Fibroblast of villous mesenchyme (primary cell): ENCODE data around the gene NUDT9. TPM values are rescaled to one million over a fixed set of nuclear protein-coding genes. Genes with fewer than 3 reads are reported as not detected.
"Not testable (repeated sequence)": the region's sequence is repeated elsewhere in the genome, so short reads cannot be mapped to it uniquely, and the experiment has no call there.

Experiments used
- DNase-seq: peaks from one replicate; pipeline ENCODE4 v3.0.0-alpha.2; 2010; ENCODE audit warnings: low read depth
- H3K4me3 ChIP-seq: 2 replicates; pipeline ENCODE4 v1.5.1; 2011; ENCODE audit warnings: low read depth, mild to moderate bottlenecking, low read length
- total RNA-seq: library from RNA; depleted of rRNA; stranded (reverse); fragments of >200 nt; gene quantifications from 2 replicates; pipeline ENCODE4 v1.2.3, GENCODE V29; 2012
- TF ChIP-seq, protein P1 (sequence below): IDR thresholded peaks from 2 replicates; pipeline ENCODE4 v1.5.1; 2012; ENCODE audit warnings: low read depth, mild to moderate bottlenecking, low read length; ENCODE audit not compliant: insufficient read depth

Gene NUDT9
- total RNA-seq, 1 donor, result 13.8 TPM

GRCh38 chr4:87399148-87399547, 23.2 kb upstream of the NUDT9 start:
- TF ChIP-seq, protein P1, sequence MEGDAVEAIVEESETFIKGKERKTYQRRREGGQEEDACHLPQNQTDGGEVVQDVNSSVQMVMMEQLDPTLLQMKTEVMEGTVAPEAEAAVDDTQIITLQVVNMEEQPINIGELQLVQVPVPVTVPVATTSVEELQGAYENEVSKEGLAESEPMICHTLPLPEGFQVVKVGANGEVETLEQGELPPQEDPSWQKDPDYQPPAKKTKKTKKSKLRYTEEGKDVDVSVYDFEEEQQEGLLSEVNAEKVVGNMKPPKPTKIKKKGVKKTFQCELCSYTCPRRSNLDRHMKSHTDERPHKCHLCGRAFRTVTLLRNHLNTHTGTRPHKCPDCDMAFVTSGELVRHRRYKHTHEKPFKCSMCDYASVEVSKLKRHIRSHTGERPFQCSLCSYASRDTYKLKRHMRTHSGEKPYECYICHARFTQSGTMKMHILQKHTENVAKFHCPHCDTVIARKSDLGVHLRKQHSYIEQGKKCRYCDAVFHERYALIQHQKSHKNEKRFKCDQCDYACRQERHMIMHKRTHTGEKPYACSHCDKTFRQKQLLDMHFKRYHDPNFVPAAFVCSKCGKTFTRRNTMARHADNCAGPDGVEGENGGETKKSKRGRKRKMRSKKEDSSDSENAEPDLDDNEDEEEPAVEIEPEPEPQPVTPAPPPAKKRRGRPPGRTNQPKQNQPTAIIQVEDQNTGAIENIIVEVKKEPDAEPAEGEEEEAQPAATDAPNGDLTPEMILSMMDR, result no peak
- no peak for DNase-seq
- no peak overlapping the region for H3K4me3 ChIP-seq

GRCh38 chr4:87399954-87400353, 22.4 kb upstream of the NUDT9 start:
- no peak overlapping the region for H3K4me3 ChIP-seq
- TF ChIP-seq, protein P1, result no peak
- DNase-seq, result no peak

DNA sequence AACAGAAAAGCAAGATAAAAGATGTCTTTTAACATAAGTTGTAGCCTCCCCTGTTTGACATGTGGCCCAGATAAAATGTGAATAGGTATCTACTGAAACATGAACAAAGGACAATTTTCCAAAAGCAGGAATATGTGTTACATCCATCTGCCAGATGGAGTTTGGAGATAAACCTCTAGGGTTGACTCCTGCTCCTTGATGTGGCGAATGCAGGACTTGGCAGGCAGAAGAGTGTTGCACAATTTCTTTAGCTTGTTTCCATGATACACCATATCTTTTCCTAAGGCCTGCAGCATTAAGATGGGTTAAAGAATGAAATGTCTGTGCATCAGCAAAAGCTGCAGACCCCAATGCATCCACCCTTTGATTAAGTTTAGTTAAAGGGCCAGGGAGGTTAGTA, 18.6 kb upstream of the NUDT9 start:
- not testable (repeated sequence) for H3K4me3 ChIP-seq
- peak; percentile 73 for DNase-seq

DNA sequence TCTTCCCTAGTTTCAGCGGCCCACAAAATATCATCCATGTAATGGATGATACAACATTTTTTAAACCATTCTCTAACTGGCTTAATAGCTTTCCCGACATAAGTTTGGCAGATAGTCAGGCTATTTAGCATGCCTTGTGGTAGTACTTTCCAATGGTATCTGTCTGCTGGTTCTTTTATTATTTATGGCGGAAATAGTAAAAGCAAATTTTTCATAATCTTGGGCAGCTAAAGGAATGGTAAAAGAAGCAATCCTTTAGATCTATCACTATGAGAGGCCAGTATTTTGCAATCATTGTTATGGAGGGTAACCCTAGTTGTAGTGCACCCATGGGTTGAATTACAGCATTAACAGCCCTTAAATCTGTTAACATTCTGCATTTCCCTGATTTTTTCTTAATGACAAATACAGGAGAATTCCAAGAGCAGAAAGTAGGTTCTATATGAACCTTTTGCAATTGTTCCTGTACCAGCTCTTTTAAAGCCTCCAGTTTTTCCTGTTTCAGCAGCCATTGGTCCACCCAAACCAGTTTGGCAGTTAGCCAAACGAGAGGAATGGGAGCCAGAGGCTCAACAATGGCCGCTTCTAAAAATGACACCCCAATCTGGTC, 17.1 kb upstream of the NUDT9 start:
- TF ChIP-seq, protein P1, result no peak
- peak; percentile 32 for DNase-seq
- no peak overlapping the region for H3K4me3 ChIP-seq

- TF ChIP-seq, protein P1, result no peak
These were observed 15.9 kb upstream of the NUDT9 start for GRCh38 chr4:87406462-87406861.

DNA sequence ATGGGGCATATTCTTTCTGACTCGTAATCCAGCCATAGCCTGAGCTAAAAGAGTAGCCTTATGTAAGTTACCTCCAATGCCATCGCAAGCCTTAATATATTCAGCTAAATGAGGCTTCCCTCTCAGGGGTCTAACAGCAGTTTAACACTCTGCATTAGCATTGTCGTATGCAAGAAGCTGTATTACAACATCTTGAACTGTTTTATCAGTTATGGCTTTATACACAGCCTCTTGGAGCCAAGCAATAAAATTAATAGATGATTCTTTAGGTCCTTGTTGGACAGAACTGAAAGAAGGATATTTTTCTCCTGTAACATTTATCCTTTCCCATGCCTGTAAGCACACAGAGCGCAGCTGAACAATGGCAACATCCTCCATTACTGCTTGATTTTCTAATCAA, 15.5 kb upstream of the NUDT9 start:
- not testable (repeated sequence) for H3K4me3 ChIP-seq
- peak; percentile 18 for DNase-seq

More at GRCh38 chr4:87406462-87406861, 15.9 kb upstream of the NUDT9 start:
- no peak for DNase-seq
- no peak overlapping the region for H3K4me3 ChIP-seq

DNA sequence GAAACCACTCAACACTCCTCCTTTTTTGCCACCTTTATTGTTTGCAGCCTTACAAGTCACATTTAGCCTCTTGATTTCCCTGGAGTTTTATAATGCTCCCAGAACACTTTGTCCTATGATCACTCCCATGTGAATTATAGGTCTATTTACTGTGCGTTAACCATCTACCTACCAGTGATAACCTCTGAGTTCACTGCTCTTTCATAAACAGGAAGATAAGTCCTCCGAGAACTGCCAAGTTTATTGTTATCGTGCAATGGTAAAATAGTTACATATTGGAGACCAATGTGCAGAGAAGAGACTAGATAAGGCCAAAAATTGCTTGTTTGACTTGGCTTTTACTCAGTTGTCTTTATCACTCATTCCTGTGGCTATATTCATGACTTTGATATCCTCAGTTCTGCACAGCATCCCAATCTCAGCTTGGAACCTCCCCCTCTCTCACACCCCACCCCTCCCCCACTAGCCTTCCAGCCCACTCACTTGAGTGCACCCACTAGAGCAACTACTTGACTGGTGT, 12.9 kb upstream of the NUDT9 start:
- TF ChIP-seq, protein P1, result no peak
- DNase-seq, result no peak
- no peak overlapping the region for H3K4me3 ChIP-seq

DNA sequence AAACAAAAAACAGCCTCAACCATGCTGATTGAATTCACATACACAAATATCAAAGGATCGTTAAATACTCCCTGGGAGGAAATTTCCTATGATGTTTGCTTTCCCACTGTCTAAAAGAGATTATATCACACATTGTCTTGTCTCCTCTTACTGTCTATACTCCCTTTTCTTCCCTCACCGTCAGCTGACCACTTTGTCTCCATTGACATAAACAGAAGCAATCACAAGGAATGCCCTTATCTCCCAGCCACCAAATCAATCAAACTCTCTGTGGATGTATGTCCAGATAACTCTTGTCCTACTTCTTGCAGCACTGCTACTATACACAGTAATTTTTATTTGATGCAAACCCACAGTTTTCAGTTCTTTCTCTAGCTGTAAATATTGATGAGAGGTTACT, 12.2 kb upstream of the NUDT9 start:
- TF ChIP-seq, protein P1, result no peak
- DNase-seq, result peak; percentile 13
- no peak overlapping the region for H3K4me3 ChIP-seq
